ENCODE measurements around the gene WDR48.

Gene WDR48

GRCh38 chr3:39051649-39052561 is at the start of gene WDR48, which contains the start of gene SCN11A:
Gene WDR48, plus strand, starts transcription at chr3:39052016. Its CDS starts 10 bp downstream, at chr3:39052026.
Gene SCN11A, minus strand, starts transcription at chr3:39051944. Its CDS starts 101,582 bp downstream, at chr3:38950362.
- H3K4me1 ChIP-seq = peaks cover 5% of the 10 kb centered on the region
- H3K27me3 ChIP-seq (ENCODE audit: control insufficient read depth, insufficient read depth, low read length) = no peaks in the 10 kb centered on the region
- H3K9me3 ChIP-seq (ENCODE audit: control insufficient read depth, low read length) = no peaks in the 10 kb centered on the region
- peak within 1 kb of the TSS; percentile 84 for H3K9ac ChIP-seq
- peak within 1 kb of the TSS; percentile 72 for H3K4me3 ChIP-seq (ENCODE audit: low read depth, low read length)
- H3K79me2 ChIP-seq = peaks cover 14% of the 10 kb centered on the region
- no peaks in the 10 kb centered on the region for H3K36me3 ChIP-seq (ENCODE audit: control insufficient read depth, insufficient read depth, low read length)
- TF ChIP-seq, protein P1, sequence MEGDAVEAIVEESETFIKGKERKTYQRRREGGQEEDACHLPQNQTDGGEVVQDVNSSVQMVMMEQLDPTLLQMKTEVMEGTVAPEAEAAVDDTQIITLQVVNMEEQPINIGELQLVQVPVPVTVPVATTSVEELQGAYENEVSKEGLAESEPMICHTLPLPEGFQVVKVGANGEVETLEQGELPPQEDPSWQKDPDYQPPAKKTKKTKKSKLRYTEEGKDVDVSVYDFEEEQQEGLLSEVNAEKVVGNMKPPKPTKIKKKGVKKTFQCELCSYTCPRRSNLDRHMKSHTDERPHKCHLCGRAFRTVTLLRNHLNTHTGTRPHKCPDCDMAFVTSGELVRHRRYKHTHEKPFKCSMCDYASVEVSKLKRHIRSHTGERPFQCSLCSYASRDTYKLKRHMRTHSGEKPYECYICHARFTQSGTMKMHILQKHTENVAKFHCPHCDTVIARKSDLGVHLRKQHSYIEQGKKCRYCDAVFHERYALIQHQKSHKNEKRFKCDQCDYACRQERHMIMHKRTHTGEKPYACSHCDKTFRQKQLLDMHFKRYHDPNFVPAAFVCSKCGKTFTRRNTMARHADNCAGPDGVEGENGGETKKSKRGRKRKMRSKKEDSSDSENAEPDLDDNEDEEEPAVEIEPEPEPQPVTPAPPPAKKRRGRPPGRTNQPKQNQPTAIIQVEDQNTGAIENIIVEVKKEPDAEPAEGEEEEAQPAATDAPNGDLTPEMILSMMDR (IDR thresholded peaks at IDR 0.05) = no peak
- peak within 1 kb of the TSS; percentile 65 for H3K4me2 ChIP-seq (ENCODE audit: low read length)
- peak within 1 kb of the TSS; percentile 98 for H2AFZ ChIP-seq
- H3K27ac ChIP-seq = peak within 1 kb of the TSS; percentile 90

GRCh38 chr3:39005295-39005694 is 46.5 kb upstream of the WDR48 start:
- no peaks in the 10 kb centered on the region for H3K36me3 ChIP-seq (ENCODE audit: control insufficient read depth, insufficient read depth, low read length)
- no peaks in the 10 kb centered on the region for H3K27me3 ChIP-seq (ENCODE audit: control insufficient read depth, insufficient read depth, low read length)
- no peaks in the 10 kb centered on the region for H3K4me1 ChIP-seq
- H3K4me3 ChIP-seq (ENCODE audit: low read depth, low read length) = no peak overlapping the region
- TF ChIP-seq, protein P1 (IDR thresholded peaks at IDR 0.05) = no peak
- H3K9ac ChIP-seq = no peak overlapping the region
- H3K79me2 ChIP-seq = no peaks in the 10 kb centered on the region
- H3K9me3 ChIP-seq (ENCODE audit: control insufficient read depth, low read length) = no peaks in the 10 kb centered on the region
- H2AFZ ChIP-seq = no peak overlapping the region
- no peak overlapping the region for H3K27ac ChIP-seq
- H3K4me2 ChIP-seq (ENCODE audit: low read length) = no peak overlapping the region

- H3K27me3 ChIP-seq (ENCODE audit: control insufficient read depth, insufficient read depth, low read length) = no peaks in the 10 kb centered on the region
- no peaks in the 10 kb centered on the region for H3K9me3 ChIP-seq (ENCODE audit: control insufficient read depth, low read length)
- no peak overlapping the region for H3K9ac ChIP-seq
- no peak overlapping the region for H2AFZ ChIP-seq
- H3K36me3 ChIP-seq (ENCODE audit: control insufficient read depth, insufficient read depth, low read length) = no peaks in the 10 kb centered on the region
- no peak overlapping the region for H3K27ac ChIP-seq
- no peaks in the 10 kb centered on the region for H3K4me1 ChIP-seq
- H3K4me3 ChIP-seq (ENCODE audit: low read depth, low read length) = no peak overlapping the region
- H3K79me2 ChIP-seq = no peaks in the 10 kb centered on the region
- no peak overlapping the region for H3K4me2 ChIP-seq (ENCODE audit: low read length)
- TF ChIP-seq, protein P1 (IDR thresholded peaks at IDR 0.05) = no peak
Observed at GRCh38 chr3:39011191-39011736, 40.6 kb upstream of the WDR48 start.

GRCh38 chr3:39013289-39013688 is 38.5 kb upstream of the WDR48 start:
- H3K36me3 ChIP-seq (ENCODE audit: control insufficient read depth, insufficient read depth, low read length) = no peaks in the 10 kb centered on the region
- no peaks in the 10 kb centered on the region for H3K4me1 ChIP-seq
- H3K4me2 ChIP-seq (ENCODE audit: low read length) = no peak overlapping the region
- peak overlapping the region; percentile 6 for H2AFZ ChIP-seq
- H3K79me2 ChIP-seq = no peaks in the 10 kb centered on the region
- H3K27ac ChIP-seq = no peak overlapping the region
- H3K9ac ChIP-seq = no peak overlapping the region
- H3K9me3 ChIP-seq (ENCODE audit: control insufficient read depth, low read length) = no peaks in the 10 kb centered on the region
- no peaks in the 10 kb centered on the region for H3K27me3 ChIP-seq (ENCODE audit: control insufficient read depth, insufficient read depth, low read length)
- TF ChIP-seq, protein P1 (IDR thresholded peaks at IDR 0.05) = no peak
- no peak overlapping the region for H3K4me3 ChIP-seq (ENCODE audit: low read depth, low read length)
